Measurements from ENCODE around the gene ARHGEF17.

- no peak for TF ChIP-seq CTCF (IDR thresholded peaks at IDR 0.05)
- TF ChIP-seq POLR2A (IDR thresholded peaks at IDR 0.05): no peak
Measured at GRCh38 chr11:73295996-73296318, 12.1 kb upstream of the ARHGEF17 start.

Data from Peyer's patch (tissue), 4 donors.